DND-41 (cell line): ENCODE results near the gene CCDC38.

ENCODE experiments used
- CTCF ChIP-seq: IDR thresholded peaks from 2 replicates; pipeline ENCODE4 v1.5.1; 2012; ENCODE audit warnings: borderline replicate concordance, low read length, moderate library complexity, mild to moderate bottlenecking; ENCODE audit not compliant: poor library complexity, severe bottlenecking; ENCODE audit errors: extremely low read depth
- EZH2 ChIP-seq: IDR thresholded peaks from 3 replicates; pipeline ENCODE4 v1.6.1; 2012; ENCODE audit warnings: borderline replicate concordance, low read depth, mild to moderate bottlenecking, moderate library complexity, low read length, inconsistent platforms; ENCODE audit not compliant: severe bottlenecking

GRCh38 chr12:95982602-95983001 lies 40.2 kb upstream of the CCDC38 start:
- TF ChIP-seq CTCF = no peak
- TF ChIP-seq EZH2 = no peak
